Mammary epithelial cell (primary cell): ENCODE results near the gene CDKAL1.

Experiments used
- CTCF ChIP-seq, 2 donors: IDR thresholded peaks in 1 of 2; conservative IDR thresholded peaks in 1 of 2; 2 replicates each; pipeline ENCODE4 v1.5.1; 2011 to 2012; ENCODE audit warnings: inconsistent platforms in 2 of 2, low read length in 2 of 2, mild to moderate bottlenecking in 2 of 2, control low read depth in 1 of 2, low read depth in 1 of 2; ENCODE audit not compliant: insufficient read depth in 1 of 2; ENCODE audit errors: extremely low read depth in 1 of 2
- EZH2 ChIP-seq: IDR thresholded peaks from 2 replicates; pipeline ENCODE4 v1.6.1; 2012; ENCODE audit warnings: low read length, inconsistent platforms, borderline replicate concordance

- TF ChIP-seq EZH2, result no peak
- TF ChIP-seq CTCF (conservative IDR thresholded peaks at IDR 0.05 in 1 of 2, IDR thresholded peaks at IDR 0.05 in 1 of 2; ENCODE audit: extremely low read depth in 1 of 2, insufficient read depth in 1 of 2, low read depth in 1 of 2, low read length in 2 of 2), result no peak
Observed at GRCh38 chr6:21123507-21124436, 589.5 kb downstream of the CDKAL1 start.
